Neuron (in vitro differentiated cells): ENCODE data around the gene PDZD7.

Experiments used
- H2AFZ ChIP-seq: one replicate; pipeline ENCODE4 v1.6.1; 2013; ENCODE audit warnings: low read depth, mild to moderate bottlenecking, inconsistent platforms, low read length, moderate library complexity
- H3K27me3 ChIP-seq: one replicate; pipeline ENCODE4 v1.6.1; 2013; ENCODE audit warnings: low read length; ENCODE audit not compliant: insufficient read depth
- H3K36me3 ChIP-seq: one replicate; pipeline ENCODE4 v1.6.1; 2013; ENCODE audit warnings: low read length; ENCODE audit not compliant: insufficient read depth
- H3K4me1 ChIP-seq: one replicate; pipeline ENCODE4 v1.6.1; 2013; ENCODE audit warnings: low read length; ENCODE audit not compliant: insufficient read depth
- H3K4me3 ChIP-seq: 2 replicates; pipeline ENCODE4 v1.5.1; 2013; ENCODE audit warnings: mild to moderate bottlenecking, low read length, moderate library complexity
- H3K9me3 ChIP-seq: one replicate; pipeline ENCODE4 v1.6.1; 2013; ENCODE audit warnings: low read length

PDZD7 gene

DNA sequence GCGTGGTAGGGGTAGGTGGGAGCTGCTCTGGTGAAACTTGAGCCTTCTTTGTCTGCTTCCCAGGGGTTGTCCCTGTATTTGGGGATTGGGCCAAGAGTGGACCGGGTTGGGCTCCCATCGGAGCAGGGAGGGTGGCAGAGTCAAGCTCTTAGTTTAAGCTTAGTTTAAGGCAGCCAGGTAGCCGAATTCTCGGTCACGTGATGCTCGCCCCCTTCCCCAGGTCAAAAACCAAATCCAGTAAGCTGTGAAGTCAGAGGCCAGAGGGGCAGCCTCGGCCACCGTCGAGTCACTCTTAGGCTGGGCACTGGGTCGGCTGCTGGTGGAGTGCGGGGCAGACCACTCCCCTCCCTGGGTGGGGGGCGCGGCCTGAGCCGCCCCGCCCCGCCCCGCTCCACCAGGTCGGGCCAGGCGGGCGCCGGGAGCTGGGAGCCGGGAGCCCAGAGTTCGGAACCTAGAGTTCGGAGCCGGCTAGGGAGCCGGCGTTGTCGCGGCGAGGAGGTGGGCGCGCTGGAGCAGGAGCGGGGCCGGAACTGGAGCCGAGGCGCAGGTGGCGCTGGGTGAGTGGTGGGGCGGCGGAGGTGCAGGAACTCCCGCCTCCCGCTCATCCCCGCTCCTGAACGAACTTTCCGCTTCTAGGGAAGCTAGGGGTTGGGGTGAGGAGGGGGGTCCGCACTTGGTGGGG lies 34.1 kb downstream of the PDZD7 start:
- H3K9me3 ChIP-seq = no peaks in the 10 kb centered on the region
- no peak overlapping the region for H3K4me3 ChIP-seq
- H3K27me3 ChIP-seq = no peaks in the 10 kb centered on the region
- H3K36me3 ChIP-seq = peaks cover 10% of the 10 kb centered on the region
- peaks cover 28% of the 10 kb centered on the region for H3K4me1 ChIP-seq
- H2AFZ ChIP-seq = no peak overlapping the region

DNA sequence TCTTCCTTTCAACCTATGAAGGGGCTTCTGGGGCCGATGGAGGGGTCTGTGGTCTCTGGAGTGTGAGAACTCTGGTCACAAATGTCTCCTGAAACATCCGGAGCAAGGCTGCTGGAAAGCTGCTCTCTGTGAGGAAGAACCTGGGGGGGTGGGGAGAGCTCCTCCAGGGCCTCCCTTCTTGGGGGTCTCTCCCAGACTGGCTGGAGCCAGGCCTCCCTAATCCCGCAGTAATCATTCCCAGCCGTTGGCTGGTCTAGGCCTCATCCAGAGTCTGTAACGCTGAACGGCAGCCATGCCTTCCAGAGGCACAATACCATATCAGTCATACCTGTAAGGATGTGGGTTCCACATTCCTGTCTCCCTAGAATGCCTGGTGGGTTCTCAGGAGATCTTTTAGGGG lies 35.7 kb downstream of the PDZD7 start:
- H3K36me3 ChIP-seq = peaks cover 25% of the 10 kb centered on the region
- no peaks in the 10 kb centered on the region for H3K27me3 ChIP-seq
- no peak overlapping the region for H3K4me3 ChIP-seq
- H2AFZ ChIP-seq = no peak overlapping the region
- peaks cover 16% of the 10 kb centered on the region for H3K4me1 ChIP-seq
- no peaks in the 10 kb centered on the region for H3K9me3 ChIP-seq

DNA sequence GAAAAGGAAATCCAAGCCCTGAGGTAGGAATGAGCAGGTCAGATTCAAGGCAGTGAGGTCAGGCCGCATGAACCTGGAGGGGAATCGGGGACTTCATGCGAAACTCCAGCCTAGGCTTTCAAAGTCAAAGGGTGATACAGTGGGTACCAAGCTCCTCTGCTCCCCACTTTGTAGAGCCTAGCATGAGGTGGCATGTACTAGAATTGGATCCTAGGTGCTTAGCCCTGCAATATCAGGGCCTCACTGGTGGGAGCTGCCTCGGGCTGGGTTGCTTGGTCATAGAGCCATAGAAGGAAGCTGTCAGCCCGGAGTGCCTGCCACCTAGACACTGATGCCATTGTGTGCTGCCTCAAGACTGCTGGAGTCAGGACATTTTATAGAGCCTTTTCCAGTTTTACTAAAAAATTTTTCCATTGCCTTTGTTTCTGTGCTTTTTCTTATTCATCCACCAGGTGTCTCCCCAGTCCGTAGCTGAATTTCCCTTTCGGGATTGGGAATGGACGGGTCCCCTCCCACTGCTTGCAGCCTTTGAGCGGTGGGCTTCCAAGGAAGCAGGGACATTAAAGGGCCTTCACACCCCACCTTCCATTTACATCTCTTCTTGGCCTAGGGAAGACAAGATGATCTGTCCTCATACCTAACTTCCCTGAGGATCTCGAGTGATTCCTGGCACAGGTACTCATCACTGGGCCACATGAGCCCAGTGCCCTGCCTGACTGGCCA lies 36.8 kb downstream of the PDZD7 start:
- Histone ChIP-seq H3K36me3 (peaks cover 33% of the 10 kb centered on the region), H3K4me1 (peaks cover 16% of the 10 kb centered on the region), H3K4me3 (no peak overlapping the region)

DNA sequence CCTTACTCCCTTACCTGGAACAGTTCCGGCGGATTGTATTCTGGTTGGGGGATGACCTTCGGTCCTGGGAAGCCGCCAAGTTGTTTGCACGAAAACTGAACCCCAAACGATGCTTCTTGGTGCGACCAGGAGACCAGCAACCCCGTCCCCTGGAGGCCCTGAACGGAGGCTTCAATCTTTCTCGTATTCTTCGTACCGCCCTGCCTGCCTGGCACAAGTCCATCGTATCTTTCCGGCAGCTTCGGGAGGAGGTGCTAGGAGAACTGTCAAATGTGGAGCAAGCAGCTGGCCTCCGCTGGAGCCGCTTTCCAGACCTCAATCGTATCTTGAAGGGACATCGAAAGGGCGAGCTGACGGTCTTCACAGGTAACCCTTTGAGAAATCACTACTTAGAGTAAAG lies 41.8 kb downstream of the PDZD7 start:
- Histone ChIP-seq H2AFZ (no peak overlapping the region), H3K9me3 (no peaks in the 10 kb centered on the region), H3K4me3 (no peak overlapping the region), H3K4me1 (peaks cover 17% of the 10 kb centered on the region), H3K36me3 (peaks cover 42% of the 10 kb centered on the region), H3K27me3 (no peaks in the 10 kb centered on the region)

More for the DNA sequence above, 36.8 kb downstream of the PDZD7 start:
- no peaks in the 10 kb centered on the region for H3K9me3 ChIP-seq
- no peak overlapping the region for H2AFZ ChIP-seq
- H3K27me3 ChIP-seq = no peaks in the 10 kb centered on the region

DNA sequence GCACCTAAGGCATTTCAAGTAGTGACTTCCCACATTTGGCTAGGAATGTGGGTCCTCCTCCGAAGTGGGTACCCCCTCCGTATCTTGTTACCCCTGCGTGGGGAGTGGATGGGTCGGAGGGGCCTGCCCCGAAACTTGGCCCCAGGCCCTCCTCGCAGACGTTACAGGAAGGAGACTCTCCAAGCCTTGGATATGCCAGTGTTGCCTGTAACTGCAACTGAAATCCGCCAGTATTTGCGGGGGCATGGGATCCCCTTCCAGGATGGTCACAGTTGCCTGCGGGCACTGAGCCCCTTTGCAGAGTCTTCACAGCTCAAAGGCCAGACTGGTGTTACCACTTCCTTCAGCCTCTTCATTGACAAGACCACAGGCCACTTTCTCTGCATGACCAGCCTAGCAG lies 42.8 kb downstream of the PDZD7 start:
- no peaks in the 10 kb centered on the region for H3K27me3 ChIP-seq
- H3K4me3 ChIP-seq = peak overlapping the region; percentile 86
- peaks cover 17% of the 10 kb centered on the region for H3K4me1 ChIP-seq
- peaks cover 42% of the 10 kb centered on the region for H3K36me3 ChIP-seq
- no peak overlapping the region for H2AFZ ChIP-seq
- no peaks in the 10 kb centered on the region for H3K9me3 ChIP-seq

DNA sequence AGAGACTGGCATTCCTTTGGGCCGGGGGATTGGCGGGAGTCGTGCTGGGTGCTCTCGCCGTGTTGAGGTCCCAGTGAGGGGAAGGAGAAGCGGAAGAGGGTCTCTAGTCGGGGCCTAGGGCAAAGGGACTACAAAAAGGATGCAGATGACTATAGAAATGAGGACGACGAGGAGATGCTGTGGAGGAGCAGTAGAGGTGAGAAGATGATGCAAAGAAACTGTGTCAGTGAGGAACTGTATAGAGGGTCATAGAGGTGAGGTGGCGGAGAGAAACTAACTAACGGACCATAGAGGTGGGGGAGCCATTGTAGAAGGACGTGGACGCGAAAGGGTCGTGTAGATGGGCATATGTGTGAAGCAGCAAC lies 43.3 kb downstream of the PDZD7 start:
- peak overlapping the region; percentile 72 for H2AFZ ChIP-seq
- H3K4me1 ChIP-seq = peaks cover 17% of the 10 kb centered on the region
- H3K36me3 ChIP-seq = peaks cover 44% of the 10 kb centered on the region
- peak overlapping the region; percentile 86 for H3K4me3 ChIP-seq
- H3K27me3 ChIP-seq = no peaks in the 10 kb centered on the region
- no peaks in the 10 kb centered on the region for H3K9me3 ChIP-seq

DNA sequence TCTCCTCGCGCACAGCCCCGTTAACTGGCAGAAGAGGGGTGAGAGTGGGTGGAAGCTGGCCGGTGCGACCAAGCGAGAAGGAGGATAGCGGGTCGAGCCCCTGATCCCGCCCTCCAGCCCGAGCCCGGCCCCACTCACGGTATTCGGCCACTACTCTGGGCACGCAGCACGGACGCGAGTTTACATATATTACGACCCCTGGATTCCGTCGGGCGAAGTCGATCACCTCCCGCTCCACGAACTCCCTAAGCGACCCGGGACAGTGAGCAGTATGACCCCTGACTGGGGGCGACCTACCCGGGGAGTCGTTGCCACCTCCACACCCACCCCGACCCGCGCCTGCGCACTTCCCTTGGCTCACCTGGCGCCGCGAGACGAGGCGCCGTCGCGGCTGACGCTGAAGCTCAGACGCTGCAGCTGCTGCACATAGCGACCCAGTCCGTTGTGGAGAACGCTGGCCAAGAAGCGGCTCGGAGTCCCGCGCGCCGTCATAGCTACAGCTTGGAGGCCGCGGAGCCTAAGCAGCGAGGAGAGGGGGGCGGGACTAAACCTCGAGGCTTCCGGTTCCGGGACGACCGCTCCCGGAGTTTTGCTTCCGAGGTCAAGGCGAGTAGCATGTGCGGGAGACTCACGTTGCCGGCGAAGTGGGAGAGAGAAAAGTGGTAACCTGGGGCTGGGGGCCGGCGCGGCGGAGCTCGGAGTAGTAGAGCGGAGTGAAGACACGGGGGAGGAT lies 43.8 kb downstream of the PDZD7 start, which contains the start of the genes MRPL43 and TWNK:
Gene MRPL43, minus strand, starts transcription at position 546 of the 733 bp plus-strand sequence. Its CDS starts 54 bp downstream, at position 492.
Gene TWNK, plus strand, starts transcription at position 592 of the 733 bp plus-strand sequence. CDS start 668 bp downstream, outside the sequence.
- H3K27me3 ChIP-seq = no peaks in the 10 kb centered on the region
- H3K9me3 ChIP-seq = no peaks in the 10 kb centered on the region
- H2AFZ ChIP-seq = peak within 1 kb of the TSS; percentile 72
- H3K4me1 ChIP-seq = peaks cover 17% of the 10 kb centered on the region
- peak within 1 kb of the TSS; percentile 86 for H3K4me3 ChIP-seq
- H3K36me3 ChIP-seq = peaks cover 46% of the 10 kb centered on the region

DNA sequence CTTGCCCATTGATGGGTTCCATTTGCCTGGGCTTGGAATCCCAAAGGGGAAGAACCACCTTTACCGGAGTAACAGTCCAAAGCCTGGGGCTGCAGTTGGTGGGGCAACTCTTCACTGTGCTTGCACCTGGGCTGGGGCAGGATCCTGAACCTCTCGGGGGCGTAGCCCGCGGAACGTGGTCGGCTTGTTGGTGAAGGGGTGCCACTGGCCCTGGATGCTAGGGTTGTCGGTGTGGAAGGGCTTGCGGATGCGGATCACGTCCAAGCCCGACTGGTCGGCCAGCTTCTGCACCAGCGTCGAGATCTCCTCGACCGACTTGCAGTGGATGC lies 44.3 kb downstream of the PDZD7 start:
- Histone ChIP-seq H2AFZ (no peak overlapping the region), H3K4me1 (peaks cover 17% of the 10 kb centered on the region), H3K27me3 (no peaks in the 10 kb centered on the region), H3K36me3 (peaks cover 48% of the 10 kb centered on the region), H3K9me3 (no peaks in the 10 kb centered on the region), H3K4me3 (peak overlapping the region; percentile 86)

DNA sequence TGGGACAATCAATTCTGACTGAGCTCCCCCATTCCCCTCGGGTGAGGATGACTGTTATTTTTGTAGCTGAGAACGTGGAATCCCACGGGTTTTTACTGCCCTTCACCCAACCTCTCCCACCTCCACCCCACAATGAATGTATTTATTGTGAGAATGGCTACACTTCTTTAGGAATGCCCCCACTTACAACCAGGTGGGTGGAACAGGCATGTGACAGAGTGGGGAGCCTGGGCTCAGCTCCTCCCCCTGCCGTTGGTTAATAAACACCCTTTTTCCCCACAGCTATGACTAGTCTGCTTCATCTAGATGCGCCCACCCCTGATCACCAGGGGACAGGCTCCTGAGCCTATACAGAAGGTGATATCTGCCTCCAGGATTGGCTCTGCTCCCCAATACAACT lies 45.6 kb downstream of the PDZD7 start:
- Histone ChIP-seq H3K4me3 (no peak overlapping the region), H3K4me1 (peaks cover 17% of the 10 kb centered on the region), H3K9me3 (no peaks in the 10 kb centered on the region), H3K36me3 (peaks cover 48% of the 10 kb centered on the region), H2AFZ (no peak overlapping the region), H3K27me3 (no peaks in the 10 kb centered on the region)

DNA sequence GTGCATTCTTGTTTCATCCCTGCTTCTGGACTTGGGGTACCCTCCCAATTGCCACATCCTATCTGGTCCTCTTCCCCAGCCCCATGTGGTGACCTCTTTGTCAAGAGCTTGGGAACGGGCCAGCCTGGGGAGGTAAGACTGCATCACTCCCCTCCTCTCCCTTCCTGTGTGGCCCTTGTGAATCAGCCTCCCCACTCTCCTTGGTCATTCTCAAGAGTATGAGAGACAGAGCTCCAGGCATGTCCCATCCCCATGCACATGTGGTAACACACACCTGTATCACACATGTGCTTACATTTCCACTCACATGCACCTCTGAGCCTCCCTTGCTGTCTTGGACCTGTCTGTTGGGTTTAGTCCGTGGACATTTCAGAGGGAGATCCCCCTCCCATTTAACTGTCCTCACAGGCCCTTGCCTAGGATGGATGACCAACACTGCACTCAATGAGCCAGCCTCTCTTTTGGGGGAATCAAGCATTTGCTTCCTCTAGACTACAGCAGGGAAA lies 46.2 kb downstream of the PDZD7 start:
- Histone ChIP-seq H2AFZ (no peak overlapping the region), H3K27me3 (no peaks in the 10 kb centered on the region), H3K36me3 (peaks cover 50% of the 10 kb centered on the region), H3K4me3 (no peak overlapping the region), H3K9me3 (no peaks in the 10 kb centered on the region), H3K4me1 (peaks cover 17% of the 10 kb centered on the region)

DNA sequence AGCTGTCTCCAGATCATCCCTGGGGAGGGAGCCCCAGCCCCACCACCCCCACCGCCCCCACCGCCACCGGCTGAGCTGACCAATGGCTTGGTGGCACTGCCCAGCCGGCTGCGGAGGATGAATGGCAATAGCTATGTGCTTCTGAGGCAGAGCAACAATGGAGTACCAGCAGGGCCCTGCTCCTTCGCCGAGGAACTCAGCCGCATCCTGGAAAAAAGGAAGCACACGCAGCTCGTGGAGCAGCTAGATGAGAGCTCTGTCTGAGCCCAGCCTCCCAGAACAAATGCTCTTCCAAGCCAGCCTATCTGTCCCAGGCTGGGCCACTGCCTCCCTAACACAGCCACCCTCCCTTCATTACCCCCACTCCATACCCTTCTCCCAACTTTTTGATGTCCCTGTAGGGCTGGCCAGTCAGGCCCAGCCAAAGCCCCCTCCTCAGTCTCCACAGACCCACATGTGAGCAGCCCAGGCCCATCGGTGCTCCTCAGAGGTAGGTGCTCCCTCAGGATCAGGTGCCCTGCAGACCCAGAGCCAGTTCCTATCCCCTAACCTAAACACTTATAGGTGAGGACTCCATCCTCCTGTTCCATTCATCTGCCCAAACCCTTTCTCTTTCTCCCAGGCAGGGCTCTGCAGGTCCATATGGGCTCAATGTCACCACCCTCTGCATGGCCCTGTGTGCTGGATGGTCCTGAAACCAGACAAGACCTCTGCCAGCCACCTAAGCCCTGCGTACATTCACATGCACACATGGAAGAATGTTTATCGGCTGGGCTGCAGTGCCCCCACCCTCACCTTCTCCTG lies 46.9 kb downstream of the PDZD7 start:
- Histone ChIP-seq H2AFZ (no peak overlapping the region), H3K9me3 (no peaks in the 10 kb centered on the region), H3K4me1 (peaks cover 17% of the 10 kb centered on the region), H3K27me3 (no peaks in the 10 kb centered on the region), H3K4me3 (no peak overlapping the region), H3K36me3 (peaks cover 45% of the 10 kb centered on the region)

DNA sequence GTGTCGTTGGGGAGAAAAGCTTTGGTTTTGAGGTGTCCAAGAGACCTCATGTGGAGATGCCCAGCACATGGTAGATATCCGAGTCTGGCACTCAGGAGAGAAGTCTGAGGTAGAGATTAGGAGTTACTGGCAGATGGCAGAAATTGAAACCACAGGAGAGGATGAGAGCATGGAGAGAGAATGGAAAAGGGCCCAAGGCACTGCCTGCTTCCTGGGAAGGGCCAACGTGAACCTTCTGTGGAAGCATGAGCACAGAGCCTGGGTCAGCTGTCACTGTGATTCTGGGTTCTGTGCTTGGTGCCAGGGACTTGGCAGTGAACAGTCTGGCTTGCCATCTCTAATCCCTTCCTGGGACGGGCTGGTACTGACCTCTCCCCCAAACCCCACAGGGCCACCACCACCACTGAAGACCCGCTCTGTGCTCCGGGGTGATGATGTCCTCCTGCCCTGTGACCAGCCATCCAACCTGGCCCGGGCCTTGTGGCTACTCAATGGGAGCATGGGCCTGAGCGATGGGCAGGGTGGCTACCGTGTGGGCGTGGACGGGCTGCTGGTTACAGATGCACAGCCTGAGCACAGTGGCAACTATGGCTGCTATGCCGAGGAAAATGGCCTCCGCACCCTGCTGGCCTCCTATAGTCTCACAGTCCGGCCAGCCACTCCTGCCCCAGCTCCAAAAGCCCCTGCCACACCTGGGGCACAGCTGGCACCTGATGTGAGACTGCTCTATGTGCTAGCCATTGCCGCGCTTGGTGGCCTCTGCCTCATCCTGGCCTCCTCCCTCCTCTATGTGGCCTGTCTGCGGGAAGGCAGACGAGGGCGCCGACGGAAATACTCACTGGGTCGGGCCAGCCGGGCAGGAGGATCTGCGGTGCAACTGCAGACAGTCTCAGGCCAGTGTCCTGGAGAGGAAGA lies 47.8 kb downstream of the PDZD7 start:
- Histone ChIP-seq H3K9me3 (no peaks in the 10 kb centered on the region), H3K4me3 (no peak overlapping the region), H3K4me1 (peaks cover 15% of the 10 kb centered on the region), H3K27me3 (no peaks in the 10 kb centered on the region), H2AFZ (no peak overlapping the region), H3K36me3 (peaks cover 47% of the 10 kb centered on the region)
